ENCODE data around the gene NUDT2. TPM values are rescaled to one million over a fixed set of nuclear protein-coding genes. Genes with fewer than 3 reads are reported as not detected.

The NUDT2 gene
- total RNA-seq, 2 experiments from 2014 or later: 35.3 to 38.4 TPM

GRCh38 chr9:34382054-34382453 lies 52.7 kb downstream of the NUDT2 start:
- Mint-ChIP-seq H3K27me3 (no peaks in the 10 kb centered on the region), H3K4me3 (no peak overlapping the region), H3K4me1 (ENCODE audit: low read depth) (peaks cover 18% of the 10 kb centered on the region), H3K9me3 (no peaks in the 10 kb centered on the region), H3K36me3 (ENCODE audit: low read depth) (no peaks in the 10 kb centered on the region), H3K27ac (no peak overlapping the region)
- POLR2A ChIA-PET: no interaction called here
- intact Hi-C loops (cut with micrococcal nuclease): no loop called here
- DNase-seq (no peak), ATAC-seq (no peak)
- TF ChIP-seq CTCF (IDR thresholded peaks at IDR 0.05): no peak
- CTCF ChIA-PET: no interaction called here

- ATAC-seq (no peak), DNase-seq (no peak)
- no peak overlapping the region for H3K4me3 Mint-ChIP-seq
- intact Hi-C loops (cut with micrococcal nuclease): no loop called here
- no peaks in the 10 kb centered on the region for H3K9me3 Mint-ChIP-seq
- H3K27me3 Mint-ChIP-seq: no peaks in the 10 kb centered on the region
- H3K36me3 Mint-ChIP-seq (ENCODE audit: low read depth): no peaks in the 10 kb centered on the region
- ChIA-PET POLR2A (no interaction called here), CTCF (interaction anchor here (1.9 kb wide), 1 partner anchor 21 kb away, joined by 6 read pairs; no protein-coding TSS in a partner anchor)
- peaks cover 18% of the 10 kb centered on the region for H3K4me1 Mint-ChIP-seq (ENCODE audit: low read depth)
- no peak for TF ChIP-seq CTCF (IDR thresholded peaks at IDR 0.05)
- H3K27ac Mint-ChIP-seq: no peak overlapping the region
These were observed 53.5 kb downstream of the NUDT2 start for GRCh38 chr9:34382879-34383278.

DNA sequence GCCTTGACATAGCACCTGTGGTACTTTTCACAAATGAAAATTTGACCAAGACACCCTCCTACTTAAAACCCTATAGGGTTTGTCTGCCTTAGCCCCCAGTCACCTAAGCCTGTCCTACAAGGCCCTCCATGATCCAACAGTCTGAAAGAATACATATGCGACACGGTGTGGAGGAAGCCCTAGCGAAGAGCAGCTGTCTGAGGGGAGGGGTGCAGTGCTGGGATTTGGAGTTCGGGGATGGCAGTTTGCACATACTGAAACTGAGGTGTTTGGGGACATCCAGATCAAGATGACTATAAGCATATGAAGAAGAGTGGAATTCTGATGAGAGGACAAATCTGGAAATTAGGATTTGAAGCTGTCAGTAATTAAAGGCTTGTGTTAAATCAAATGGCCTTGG lies 54.5 kb downstream of the NUDT2 start:
- TF ChIP-seq CTCF (IDR thresholded peaks at IDR 0.05): no peak
- H3K36me3 Mint-ChIP-seq (ENCODE audit: low read depth): no peaks in the 10 kb centered on the region
- POLR2A ChIA-PET: no interaction called here
- intact Hi-C loops (cut with micrococcal nuclease): no loop called here
- H3K9me3 Mint-ChIP-seq: no peaks in the 10 kb centered on the region
- H3K4me1 Mint-ChIP-seq (ENCODE audit: low read depth): peaks cover 18% of the 10 kb centered on the region
- no peak overlapping the region for H3K27ac Mint-ChIP-seq
- DNase-seq (no peak), ATAC-seq (no peak)
- CTCF ChIA-PET: interaction anchor here (1.9 kb wide), 1 partner anchor 20 kb away, joined by 6 read pairs; no protein-coding TSS in a partner anchor
- H3K4me3 Mint-ChIP-seq: no peak overlapping the region
- no peaks in the 10 kb centered on the region for H3K27me3 Mint-ChIP-seq

- Mint-ChIP-seq H3K27ac (no peak overlapping the region), H3K4me1 (ENCODE audit: low read depth) (peaks cover 13% of the 10 kb centered on the region), H3K4me3 (no peak overlapping the region), H3K9me3 (no peaks in the 10 kb centered on the region), H3K27me3 (no peaks in the 10 kb centered on the region), H3K36me3 (ENCODE audit: low read depth) (no peaks in the 10 kb centered on the region)
- ChIA-PET CTCF (interaction anchor here (1.9 kb wide), 1 partner anchor 19 kb away, joined by 6 read pairs; no protein-coding TSS in a partner anchor), POLR2A (no interaction called here)
- DNase-seq (no peak), ATAC-seq (no peak)
- intact Hi-C loops (cut with micrococcal nuclease): no loop called here
- no peak for TF ChIP-seq CTCF (IDR thresholded peaks at IDR 0.05)
These were observed 55.2 kb downstream of the NUDT2 start for GRCh38 chr9:34384368-34385165.

DNA sequence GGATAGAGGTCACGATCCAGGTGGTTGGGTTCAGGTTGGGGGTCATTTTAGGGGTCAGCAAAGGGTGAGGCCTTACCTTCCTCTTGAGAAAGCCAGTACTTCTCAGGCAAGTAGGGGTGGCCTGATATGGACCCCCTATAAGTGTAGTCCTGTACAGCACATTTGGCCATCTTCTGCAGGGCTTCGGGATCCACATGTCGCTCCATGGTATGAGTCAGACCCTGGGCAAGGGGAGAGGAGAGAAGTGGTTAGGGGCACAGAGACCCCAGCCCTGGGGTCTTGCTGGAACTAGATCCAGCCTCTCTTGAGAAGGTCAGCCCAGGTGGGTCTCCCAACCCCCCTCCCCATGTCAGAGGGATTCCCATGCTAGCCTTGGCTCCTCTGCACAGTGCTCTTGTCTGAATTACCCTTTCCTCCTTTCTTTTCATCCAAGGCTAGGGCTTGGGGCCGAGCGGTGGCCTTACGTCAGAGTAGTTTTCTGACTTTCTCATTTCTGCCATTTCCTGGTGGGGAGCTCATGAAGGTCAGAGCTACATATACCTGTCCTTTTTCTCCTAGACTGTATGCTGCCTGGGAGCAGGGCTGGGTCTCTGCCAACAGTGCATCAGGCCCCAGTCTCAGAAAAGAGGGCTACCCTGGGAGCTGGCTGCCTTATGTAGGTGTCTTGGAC lies 56.3 kb downstream of the NUDT2 start:
- CTCF ChIA-PET: interaction anchor here (0.8 kb wide), 1 partner anchor 205 kb away, joined by 3 read pairs; no protein-coding TSS in a partner anchor
- intact Hi-C loops (cut with micrococcal nuclease): no loop called here
- DNase-seq: no peak
- H3K36me3 Mint-ChIP-seq (ENCODE audit: low read depth): no peaks in the 10 kb centered on the region
- ATAC-seq: no peak
- H3K9me3 Mint-ChIP-seq: no peaks in the 10 kb centered on the region
- no peak overlapping the region for H3K27ac Mint-ChIP-seq
- POLR2A ChIA-PET: no interaction called here
- H3K4me3 Mint-ChIP-seq: no peak overlapping the region
- no peak for TF ChIP-seq CTCF (IDR thresholded peaks at IDR 0.05)
- H3K4me1 Mint-ChIP-seq (ENCODE audit: low read depth): peaks cover 3% of the 10 kb centered on the region
- H3K27me3 Mint-ChIP-seq: no peaks in the 10 kb centered on the region

Measured in activated CD8-positive, alpha-beta T cell treated with anti-CD3 and anti-CD28 coated beads for 36 hours (primary cell).